Tongue (tissue), 2 donors: Measurements from ENCODE around the gene USP37. TPM values are rescaled to one million over a fixed set of nuclear protein-coding genes. Genes with fewer than 3 reads are reported as not detected.

Source experiments
- DNase-seq: peaks from one replicate; pipeline ENCODE4 v3.0.0-alpha.2; 2015
- total RNA-seq: library from RNA; depleted of rRNA; stranded (reverse); fragments of >200 nt; gene quantifications from one replicate; pipeline ENCODE4 v1.2.3, GENCODE V29; 2014

Gene USP37
- total RNA-seq, 1 donor from 2014 or later, result 30.8 TPM

GRCh38 chr2:218429911-218430692, 138.0 kb downstream of the USP37 start:
- DNase-seq, result no peak

- no peak for DNase-seq
These were observed 139.1 kb downstream of the USP37 start for GRCh38 chr2:218428846-218429558.

- no peak for DNase-seq
These were observed 140.4 kb downstream of the USP37 start for GRCh38 chr2:218427741-218428140.

GRCh38 chr2:218425531-218425930, 142.6 kb downstream of the USP37 start:
- no peak for DNase-seq

- no peak for DNase-seq
These were observed 144.6 kb downstream of the USP37 start for GRCh38 chr2:218423584-218423983.

- no peak for DNase-seq
These were observed 145.6 kb downstream of the USP37 start for GRCh38 chr2:218422403-218423086.

GRCh38 chr2:218421027-218421426, 147.1 kb downstream of the USP37 start:
- DNase-seq, result no peak

GRCh38 chr2:218419630-218420216, 148.4 kb downstream of the USP37 start:
- DNase-seq, result no peak

GRCh38 chr2:218418717-218419458, 149.3 kb downstream of the USP37 start, which contains the start of gene VIL1:
Gene VIL1 (plus strand): TSS chr2:218419123. CDS start chr2:218423779, 4,656 bp downstream.
- DNase-seq, result no peak

GRCh38 chr2:218418321-218418716, 149.8 kb downstream of the USP37 start:
- DNase-seq, result no peak

GRCh38 chr2:218407717-218408116, 160.4 kb downstream of the USP37 start:
- DNase-seq, result peak; percentile 22

GRCh38 chr2:218406949-218407618, 161.1 kb downstream of the USP37 start:
- DNase-seq, result peak; percentile 78

GRCh38 chr2:218406209-218406948, 161.8 kb downstream of the USP37 start:
- peak; percentile 98 for DNase-seq

- DNase-seq, result peak; percentile 48
These were observed 162.4 kb downstream of the USP37 start for GRCh38 chr2:218405746-218406208.

- no peak for DNase-seq
These were observed 162.9 kb downstream of the USP37 start for GRCh38 chr2:218405086-218405745.

- DNase-seq, result no peak
These were observed 163.6 kb downstream of the USP37 start for GRCh38 chr2:218404351-218405085.

GRCh38 chr2:218403810-218404209, 164.3 kb downstream of the USP37 start:
- no peak for DNase-seq

- DNase-seq, result no peak
These were observed 165.2 kb downstream of the USP37 start for GRCh38 chr2:218402911-218403411.

- DNase-seq, result no peak
These were observed 165.7 kb downstream of the USP37 start for GRCh38 chr2:218402491-218402901.
